HG03521 (cell line): ENCODE data around the gene IGF2R.
"Not testable (repeated sequence)": the region's sequence is repeated elsewhere in the genome, so short reads cannot be mapped to it uniquely, and the experiment has no call there.

ENCODE experiments used
- ATAC-seq: cut with Tn5 transposase; IDR thresholded peaks from one replicate; pipeline ENCODE4 v1.9.1; 2021; ENCODE audit warnings: mild to moderate bottlenecking, moderate library complexity; ENCODE audit not compliant: unreplicated experiment

IGF2R gene

DNA sequence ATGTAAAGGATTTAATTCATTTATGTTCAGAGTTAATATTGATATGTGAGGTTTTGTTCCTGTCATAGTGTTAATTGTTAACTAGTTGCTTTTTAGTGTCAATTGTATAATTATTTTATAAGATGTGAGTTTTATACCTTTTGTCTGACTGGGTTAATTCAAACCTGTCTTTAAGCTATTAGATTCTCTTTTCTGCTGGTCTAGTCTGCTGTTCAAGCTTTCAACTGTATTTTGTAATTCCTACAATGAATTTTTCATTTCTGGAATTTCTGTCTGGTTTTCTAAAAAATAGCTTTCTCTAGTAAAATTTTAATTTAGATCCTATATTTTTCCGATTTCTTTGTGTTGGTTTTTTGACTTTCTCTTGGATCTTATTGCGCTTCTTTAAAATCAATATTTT lies 26.5 kb downstream of the IGF2R start:
- no peak for ATAC-seq

DNA sequence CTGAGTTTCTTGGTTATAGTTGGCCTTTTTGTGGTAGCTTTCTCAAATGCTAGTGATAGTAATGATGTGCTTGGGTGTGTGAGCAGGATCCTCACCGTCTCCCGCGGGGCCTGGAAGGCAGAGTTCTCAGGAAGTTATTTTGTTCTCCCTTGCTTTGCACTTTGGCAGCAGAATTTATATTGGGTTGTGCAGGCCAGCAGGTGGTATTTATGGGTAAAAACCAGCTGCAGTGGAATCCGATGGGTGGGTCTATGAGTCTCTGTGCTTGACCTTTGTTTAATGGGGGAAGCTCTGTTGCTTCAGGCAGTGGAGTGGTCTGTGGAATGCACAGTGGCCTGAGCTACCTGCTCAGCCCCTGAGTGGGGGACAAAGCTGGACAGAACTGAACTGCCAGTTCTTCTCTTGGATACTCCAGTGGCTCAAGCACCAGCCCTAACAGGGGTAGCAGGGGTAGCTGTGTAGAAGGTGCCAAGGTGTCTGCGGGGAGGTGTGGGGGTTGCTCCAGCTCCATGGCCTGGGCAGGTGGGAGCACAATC lies 27.3 kb downstream of the IGF2R start:
- no peak for ATAC-seq

DNA sequence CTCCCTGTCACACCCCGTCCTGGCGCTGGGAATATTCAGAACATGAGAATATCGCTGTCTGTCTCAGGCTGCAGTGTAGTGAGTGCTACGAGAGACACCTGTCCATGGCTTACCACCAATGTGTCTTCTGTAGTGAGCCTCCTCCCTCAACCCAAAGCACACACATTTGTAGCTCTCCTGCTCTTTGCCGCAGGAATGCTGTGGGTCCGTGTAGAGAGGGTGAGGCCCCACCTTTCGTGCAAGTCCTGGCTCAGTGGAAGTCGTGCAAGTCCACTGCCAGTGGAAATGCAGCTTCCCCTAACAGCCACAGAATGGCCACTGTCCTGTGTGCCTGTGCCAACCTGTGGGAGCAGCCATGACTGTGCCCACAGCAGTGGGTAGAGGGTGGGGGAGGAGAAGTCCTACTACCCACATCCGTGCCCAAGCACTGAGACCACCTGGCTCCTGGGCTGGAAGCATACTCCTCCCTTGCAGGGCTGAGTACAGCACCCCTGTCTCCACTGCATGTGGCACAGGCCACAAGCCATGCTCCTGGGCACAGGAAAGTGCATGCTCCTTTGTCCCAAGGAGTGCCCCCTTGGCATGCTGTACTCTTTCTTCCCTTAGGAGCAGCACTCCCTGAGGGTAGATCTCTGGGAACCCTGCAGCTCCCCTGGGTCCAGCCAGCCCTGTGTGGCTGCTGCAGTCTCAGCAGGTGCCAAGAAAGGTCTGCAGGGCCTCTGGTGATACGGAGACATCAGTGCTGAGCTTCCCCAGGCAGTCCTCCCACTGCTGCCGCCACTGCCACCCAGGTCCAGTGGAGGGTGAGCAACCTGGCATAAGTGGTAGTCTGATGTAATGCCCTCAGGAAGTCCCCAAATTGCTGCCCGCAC lies 28.0 kb downstream of the IGF2R start:
- no peak for ATAC-seq

DNA sequence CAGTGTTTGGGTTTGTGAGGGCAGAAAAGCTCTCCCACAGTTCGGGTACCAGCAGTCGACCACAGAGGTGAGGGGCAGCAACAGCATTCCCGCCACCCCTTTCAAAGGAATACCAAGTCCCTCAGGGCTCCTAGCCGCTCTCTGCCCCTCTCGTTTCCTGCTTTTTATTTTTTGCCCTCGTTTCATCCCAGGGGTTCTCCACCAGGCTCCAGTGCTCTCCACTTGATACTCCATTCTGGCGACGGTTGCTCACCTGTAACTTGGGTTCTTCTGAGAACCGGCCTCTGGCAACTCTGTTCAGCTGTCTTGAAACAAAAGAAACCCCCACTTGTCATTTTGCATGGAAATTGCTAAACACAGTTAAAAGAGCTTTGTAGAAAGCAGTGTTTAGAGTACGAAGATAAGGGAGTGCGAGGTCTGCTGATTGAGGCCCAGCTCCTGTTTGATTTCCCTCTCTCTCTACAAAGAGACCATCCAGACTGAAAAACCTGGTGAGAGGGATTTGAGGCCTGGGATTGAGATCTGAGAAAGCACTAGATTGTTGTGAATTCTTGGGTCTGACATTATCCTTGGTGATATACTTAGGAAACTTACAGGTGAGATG lies 28.7 kb downstream of the IGF2R start:
- ATAC-seq = no peak

DNA sequence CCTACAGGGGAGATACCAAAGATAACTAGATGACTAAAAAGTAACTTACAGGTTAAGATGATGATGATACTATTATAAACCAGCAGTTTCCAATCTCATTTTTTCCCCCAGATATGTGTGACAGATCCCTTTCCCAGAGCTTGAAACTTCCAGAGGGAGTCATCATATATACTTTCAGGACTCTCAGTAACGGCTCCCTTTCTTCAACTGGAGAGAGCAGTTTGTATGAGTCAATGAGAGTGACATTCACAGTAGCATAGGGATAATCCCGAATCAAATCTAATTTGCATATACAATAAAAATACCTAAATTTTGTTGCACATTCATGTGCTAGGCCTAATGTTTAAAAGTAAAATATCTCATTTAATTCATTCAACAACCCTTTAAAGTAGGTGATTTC lies 29.7 kb downstream of the IGF2R start:
- ATAC-seq = no peak

DNA sequence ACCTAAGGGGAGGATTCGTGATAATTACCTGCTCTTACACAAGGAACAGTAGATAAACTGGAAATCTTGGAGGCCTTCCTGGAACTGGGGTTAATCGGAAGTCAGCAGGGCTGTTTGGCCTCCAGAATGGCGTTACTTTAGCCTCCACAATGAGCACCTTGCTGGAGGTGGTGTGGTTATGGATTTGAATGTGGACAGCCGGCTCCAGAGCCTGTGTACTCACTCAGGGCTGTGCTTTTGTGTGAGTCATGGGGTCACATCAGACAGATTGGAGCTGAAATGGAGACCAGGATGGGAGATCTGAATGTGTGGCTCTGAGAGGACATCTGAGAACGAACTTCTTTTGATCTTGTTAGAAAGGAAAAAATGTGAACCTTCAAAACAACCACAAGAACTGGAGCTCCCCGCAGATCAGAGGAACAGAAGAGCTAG lies 30.4 kb downstream of the IGF2R start:
- no peak for ATAC-seq

DNA sequence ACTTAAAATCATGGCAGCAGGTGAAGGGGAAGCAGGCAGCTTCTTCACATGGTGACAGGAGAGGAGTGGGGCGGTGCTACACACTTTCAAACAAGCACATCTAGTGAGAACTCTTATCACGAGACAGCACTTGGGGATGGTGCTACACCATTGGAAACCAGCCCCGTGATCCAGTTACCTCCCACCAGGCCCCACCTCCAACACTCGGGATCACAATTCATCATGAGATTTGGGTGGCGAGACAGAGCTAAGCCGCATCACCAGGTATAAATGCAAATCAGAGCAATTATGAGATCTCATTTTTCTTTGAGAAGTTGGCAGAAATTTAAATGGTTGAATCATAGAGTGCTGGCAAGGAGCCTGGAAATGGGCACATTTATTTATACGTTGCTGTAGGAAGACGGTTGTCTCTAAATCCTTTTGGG lies 31.4 kb downstream of the IGF2R start:
- no peak for ATAC-seq

DNA sequence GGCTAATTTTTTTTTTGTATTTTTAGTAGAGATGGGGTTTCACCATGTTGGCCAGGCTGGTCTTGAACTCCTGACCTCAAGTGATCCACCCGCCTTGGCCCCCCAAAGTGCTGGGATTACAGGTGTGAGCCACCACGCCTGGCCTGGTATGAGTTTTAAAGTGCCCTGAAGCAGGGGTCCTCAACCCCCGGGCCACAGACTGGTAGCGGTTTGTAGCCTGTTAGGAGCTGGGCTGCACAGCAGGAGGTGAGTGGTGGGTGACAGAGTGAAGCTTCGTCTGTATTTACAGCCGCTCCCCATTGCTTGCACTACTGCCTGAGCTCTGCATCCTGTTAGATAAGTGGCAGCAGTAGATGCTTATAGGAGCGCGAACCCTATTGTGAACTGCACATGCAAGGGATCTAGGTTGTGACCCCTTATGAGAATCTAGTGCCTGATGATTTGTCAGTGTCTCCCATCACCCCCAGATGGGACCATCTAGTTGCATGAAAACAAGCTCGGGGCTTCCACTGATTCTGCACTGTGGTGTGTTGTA lies 32.1 kb downstream of the IGF2R start:
- not testable (repeated sequence) for ATAC-seq

DNA sequence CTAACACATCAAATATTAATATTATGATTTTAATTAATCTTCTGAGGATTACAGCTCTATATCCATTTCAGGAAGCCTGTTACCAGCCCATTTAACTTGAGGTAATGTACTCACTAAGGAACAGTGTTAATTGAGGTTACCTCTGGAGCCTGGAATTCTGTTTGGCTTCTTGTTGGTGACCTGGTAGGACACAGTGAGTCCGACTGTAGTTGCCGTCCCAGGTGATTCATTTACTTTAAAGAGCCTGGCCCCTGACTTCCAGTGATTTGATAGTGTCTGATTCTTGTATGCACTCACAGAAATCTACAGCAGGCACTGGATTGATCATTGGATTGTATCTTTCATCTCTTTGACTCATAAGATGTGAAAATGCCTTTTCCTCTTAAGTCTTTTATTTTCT lies 34.0 kb downstream of the IGF2R start:
- no peak for ATAC-seq

DNA sequence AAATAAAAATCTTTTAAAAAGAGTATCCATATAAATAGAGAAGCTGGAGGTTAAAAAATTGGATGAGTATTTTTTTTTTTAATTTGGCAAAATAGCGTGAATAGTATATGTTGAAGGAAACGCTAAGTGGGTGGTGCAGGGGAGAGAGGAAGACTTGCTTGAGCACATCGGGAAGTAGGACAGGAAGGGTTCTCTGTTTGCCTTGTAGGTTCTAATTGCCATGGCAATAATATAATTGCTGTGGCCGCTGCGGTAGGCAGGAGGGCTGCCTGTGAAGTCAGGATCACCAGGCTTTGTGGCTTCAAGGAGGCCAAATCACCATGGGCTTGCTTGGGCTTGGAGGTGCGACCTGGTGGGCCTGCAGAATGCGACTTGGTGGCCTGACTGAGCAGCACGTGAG lies 35.1 kb downstream of the IGF2R start:
- ATAC-seq = no peak

DNA sequence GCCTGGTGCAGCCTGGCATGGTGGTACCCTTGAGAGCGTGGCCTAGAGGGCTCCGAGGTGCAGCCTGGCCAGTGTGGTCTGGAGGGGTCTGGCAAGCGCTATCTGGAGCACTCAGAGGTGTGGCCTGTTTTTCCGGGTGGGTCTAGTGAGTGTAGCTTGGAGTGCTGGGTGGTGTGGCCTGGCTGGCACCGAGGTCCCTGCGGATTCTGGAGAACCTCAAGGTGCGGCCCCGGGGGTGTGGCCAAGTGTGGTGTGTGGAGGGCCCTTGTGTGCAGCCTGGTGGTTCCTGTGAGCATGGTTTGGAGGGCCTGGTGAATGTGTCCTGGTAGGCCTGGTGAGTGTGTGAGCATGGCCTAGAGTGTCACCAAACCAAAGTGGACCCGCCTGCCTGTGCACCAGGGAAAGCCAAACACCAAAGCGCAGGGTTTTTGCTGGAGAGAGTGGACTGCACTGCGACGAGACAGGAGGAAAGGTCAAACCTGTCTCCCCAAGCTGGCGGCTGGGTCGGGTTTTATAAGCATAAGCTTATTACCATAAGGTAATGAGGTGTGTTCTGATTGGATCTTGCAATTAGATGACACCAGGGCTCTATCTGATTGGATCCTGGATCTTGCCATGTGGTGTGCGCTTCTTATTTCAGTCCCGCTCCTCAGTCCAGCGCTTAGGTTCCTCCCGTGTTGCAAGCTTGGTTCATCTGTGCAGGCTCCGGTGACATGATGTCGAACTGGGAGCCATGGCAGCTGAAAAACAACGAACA lies 35.7 kb downstream of the IGF2R start:
- ATAC-seq = no peak

DNA sequence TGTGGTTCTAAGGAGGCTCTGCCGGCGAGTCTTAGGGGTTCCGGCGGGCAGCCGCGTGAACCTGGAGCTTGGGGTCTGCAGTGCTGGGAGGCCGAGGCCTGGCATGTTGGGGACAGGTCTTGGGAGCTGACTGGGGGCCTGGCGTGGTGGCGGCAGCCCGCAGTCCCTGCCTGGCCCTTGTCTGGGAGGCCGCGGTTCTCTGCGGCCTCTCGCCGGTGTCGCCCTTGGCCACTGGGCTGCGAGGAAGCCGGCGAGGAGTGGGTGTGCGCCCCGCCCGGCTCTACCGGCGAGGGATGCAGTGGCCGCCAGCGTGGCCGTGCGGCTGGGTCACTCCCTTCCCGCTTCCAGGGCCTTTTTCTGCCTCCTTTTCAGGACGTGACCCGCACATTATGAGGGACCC lies 36.3 kb downstream of the IGF2R start:
- ATAC-seq = no peak

DNA sequence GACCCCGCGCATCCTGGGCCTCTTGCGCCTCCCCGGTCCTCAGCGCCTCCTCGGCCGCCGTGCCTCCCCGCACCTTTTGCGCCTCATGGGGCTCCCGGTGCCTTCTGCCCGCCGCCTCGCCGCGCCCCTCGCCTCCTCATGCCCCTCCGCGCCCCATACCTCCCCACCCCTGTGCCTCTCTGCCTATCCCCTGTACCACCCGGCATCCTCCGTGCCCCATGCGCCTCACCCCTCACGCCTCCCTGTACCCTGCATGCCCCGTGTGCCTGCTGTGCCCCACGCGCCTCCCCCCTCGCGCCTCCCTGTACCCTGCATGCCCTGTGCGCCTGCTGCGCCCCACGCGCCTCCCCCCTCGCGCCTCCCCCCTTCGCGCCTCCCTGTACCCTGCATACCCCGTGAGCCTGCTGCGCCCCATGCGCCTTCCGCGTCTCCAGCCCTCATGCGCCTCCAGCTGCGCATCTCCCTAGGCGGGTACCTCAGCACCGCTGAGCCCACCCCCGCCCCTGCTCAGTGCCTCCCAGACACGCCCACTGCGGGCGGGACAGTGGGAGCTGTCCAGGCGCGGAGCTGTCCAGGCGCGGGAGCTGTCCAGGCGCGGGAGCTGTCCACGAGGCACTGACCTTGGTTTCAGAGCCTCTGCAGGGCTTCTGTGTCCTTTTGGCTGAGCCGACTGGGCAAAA lies 37.1 kb downstream of the IGF2R start:
- ATAC-seq = no peak

DNA sequence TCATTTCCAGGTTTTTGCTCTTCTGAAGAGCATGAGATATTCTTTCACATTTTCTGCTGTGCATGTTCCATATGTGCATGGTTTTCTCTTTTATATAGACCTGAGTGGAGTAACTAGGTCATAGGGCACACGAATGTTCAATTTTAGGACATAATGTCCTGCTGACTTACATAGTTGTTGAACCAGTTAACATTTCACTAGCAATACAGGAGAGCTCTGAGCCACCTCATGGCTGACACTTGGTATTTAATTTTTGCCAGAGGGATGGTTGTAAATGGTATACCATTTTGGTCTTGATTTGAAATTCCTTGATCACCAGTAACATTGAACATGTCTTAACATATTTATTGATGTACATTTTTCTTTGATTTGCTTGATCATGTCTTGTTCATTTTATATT lies 38.3 kb downstream of the IGF2R start:
- no peak for ATAC-seq

DNA sequence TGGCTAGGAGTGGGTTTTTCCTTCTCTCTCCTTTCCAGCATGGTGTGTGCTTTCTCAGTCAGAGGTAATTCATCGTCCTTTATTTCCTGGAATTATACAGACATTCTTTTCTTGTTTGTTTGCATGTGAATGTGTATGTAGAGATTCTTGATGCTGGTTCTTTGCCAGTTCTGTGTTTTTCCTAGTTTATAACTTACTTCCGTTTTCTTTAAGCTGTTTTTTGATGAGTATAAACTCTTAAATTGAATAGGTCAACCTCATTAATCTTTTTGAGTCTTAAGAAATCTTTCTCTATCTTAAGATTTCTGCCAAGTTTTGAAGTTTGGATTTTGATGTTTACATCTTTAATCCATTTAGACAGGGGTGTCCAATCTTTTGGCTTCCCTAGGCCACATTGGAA lies 38.7 kb downstream of the IGF2R start:
- ATAC-seq = no peak

DNA sequence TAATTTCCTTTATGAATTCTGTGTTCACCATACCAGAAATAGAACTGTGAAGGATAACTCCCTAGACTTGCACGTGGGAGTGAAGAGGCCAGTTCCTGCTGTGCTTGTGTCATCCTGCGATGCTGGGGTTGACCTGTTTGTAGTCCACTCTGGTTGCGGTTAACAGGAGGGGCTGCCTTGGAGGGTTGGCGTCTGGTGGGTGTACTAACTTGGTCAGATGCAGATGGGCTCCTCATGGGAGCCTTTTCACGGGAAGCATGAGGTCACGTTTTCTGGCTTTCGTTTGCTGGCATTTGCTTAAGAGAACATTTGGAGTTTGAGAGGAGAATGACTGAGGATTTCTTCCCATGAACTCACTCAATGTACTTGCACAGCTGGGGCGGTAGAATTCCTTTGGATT lies 41.2 kb downstream of the IGF2R start:
- no peak for ATAC-seq

DNA sequence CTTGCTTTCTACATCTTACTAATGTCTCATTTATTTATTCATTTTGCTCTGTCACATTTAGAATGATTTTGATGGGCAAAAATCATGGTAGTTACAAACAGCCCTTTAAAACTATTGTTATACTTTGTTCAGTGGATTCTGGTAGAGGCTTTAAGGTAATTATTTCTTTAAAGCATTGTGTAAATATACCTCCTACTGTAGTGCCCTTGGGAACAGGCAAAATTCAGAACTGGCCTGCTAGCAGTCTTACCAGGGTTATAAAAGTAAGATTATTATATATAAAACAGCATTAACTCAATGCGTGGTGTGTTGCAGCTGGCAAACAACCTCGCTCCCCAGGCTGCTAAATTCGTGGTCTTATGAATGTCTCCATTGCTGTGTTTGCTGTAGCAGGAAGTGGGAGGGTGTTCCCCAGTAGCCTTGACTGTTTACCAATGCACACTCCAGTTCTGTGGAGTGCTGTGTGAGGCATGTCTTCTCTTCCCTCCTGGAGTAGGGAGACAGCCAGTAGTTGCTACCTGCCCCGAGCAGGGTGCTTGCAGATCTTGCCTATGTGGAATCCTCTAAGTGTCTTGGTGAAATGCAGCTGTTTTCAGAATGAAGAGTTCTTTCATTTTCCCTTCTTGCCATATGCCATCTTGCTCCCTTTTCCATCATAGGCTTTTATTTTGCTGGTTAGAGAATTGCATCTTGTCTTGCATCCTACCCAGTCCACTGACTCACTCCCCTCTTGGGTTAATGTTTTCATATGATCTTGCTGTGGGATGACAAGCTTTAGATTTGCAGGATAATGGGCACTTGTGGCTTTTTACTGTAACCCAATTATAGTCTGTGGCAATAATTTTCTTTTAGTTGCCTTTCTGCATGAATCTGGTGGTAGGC lies 45.3 kb downstream of the IGF2R start:
- ATAC-seq = no peak

DNA sequence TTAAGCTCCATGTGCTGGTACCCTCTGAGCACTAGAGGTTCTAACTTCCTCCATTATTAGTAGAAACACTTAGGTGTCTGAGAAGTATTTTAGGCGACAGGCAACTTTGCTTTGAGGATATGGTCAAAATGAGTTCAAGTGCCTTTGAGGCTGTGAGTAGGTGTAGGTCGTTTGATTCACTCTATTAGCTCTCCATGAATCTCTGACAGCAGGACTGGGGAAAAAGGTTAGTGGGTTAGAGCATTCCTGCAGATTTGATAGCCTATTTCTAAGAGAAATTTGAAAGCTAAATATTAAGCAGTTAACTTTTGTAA lies 45.9 kb downstream of the IGF2R start:
- no peak for ATAC-seq

DNA sequence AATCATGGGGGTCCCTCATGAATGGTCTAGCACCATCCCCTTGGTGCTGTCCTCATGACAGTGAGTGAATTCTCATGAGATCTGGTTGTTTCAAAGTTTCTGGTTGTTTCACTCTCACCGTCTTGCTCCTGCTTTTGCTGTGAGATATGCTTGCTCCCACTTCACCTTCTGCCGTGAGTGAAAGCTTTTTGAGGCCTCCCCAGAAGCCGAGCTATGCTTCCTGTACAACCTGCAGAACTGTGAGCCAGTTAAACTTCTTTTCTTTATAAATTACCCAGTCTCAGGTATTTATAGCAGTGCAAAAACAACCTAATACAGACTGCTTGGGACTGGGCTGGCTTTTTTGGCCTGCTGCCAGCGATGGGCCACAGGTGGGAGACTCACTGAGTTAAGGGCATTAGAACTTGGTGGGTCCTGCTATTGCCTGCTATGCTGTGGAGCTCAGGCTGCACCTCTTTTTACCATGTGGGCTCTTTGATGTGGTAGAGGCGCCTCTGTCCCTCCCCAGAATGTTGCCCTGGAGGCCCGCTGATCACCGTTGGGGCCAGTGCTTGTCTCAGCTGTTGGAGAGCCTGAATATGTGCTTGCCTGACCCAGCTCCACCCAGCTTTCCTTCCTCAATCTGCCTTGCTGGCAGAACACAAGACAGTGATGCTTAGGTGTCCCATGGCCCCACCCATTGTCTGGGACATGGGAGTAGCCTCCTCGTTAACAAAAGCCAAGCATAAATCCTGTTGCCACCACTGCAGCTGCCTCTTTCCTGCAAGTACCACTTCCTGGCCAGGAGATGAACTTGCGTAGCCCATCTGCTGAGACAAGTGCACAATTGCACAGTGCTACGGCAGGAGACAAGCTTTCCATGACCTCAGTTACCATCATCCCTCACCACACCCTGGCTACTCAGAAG lies 47.1 kb downstream of the IGF2R start:
- no peak for ATAC-seq
